Stimulated activated CD8-positive, alpha-beta memory T cell treated with anti-CD3 and anti-CD28 coated beads, Interleukin-15, amount 100 ng/mL, for 24 hours (primary cell): ENCODE data around the gene TJAP1.
"Not testable (repeated sequence)": the region's sequence is repeated elsewhere in the genome, so short reads cannot be mapped to it uniquely, and the experiment has no call there.

Experiments used
- DNase-seq: peaks from one replicate; pipeline ENCODE4 v3.0.0-alpha.2; 2020; ENCODE audit warnings: low read depth

Gene TJAP1

DNA sequence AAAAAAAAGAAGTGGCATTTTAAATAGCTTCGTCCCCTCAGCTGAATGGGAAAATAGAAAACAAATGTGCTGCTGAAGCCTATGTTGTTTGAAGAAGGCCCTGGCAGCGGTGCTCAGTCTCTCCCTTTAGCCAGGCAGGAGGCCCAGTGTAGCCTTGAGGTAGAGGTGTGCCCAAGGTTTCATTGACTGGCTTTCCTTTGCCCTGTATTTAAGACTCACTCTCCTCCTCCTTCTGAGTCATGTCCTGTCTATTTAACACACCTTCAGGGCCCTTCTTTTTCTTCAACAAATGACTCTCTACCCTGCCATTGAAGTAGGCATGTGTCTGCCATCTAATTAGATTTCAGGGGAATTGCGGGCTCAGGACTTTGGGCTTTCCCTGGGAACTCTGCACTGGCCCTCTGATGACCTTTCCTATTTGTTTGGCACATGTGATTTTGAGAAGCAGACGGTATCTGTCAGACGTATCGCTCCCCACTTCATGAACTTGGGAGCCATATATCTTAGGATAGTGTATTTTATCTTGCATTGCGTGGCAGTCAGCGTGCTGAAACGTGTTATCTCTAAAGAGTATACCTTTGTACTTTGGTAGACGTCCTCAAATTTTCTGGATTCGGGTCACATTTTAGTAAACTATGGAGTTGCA is 4.3 kb downstream of the TJAP1 start:
- no peak for DNase-seq

DNA sequence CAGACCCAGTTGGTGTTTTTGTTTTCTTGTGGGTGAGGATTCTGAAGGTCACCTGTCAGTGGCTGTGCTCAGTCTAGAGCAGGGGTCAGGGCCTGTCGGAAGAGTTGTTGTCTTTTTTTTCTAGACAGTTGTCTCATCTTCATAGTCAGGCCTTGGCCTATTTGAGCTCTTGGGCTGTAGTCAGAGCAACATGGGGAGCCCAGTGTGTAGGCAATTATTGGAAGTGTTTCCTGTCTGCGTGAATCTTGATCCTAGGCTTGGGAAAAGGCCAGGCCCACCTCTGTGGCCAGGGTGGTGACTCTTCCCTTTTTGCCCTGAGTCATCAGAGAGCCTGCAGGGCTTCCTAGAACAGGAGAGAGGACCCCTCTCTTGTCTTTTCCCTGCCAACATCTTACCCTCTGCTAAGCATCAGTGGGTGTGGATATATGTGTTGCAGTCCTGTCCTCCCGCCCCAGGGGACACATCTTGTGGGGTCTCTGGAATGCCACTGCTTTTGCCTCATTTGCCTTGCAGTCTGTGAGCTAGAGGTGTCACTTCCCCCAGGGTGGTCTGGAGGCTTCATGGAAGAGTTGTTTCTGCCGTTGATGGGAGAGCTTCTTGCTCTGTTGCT is 11.4 kb downstream of the TJAP1 start:
- no peak for DNase-seq

DNA sequence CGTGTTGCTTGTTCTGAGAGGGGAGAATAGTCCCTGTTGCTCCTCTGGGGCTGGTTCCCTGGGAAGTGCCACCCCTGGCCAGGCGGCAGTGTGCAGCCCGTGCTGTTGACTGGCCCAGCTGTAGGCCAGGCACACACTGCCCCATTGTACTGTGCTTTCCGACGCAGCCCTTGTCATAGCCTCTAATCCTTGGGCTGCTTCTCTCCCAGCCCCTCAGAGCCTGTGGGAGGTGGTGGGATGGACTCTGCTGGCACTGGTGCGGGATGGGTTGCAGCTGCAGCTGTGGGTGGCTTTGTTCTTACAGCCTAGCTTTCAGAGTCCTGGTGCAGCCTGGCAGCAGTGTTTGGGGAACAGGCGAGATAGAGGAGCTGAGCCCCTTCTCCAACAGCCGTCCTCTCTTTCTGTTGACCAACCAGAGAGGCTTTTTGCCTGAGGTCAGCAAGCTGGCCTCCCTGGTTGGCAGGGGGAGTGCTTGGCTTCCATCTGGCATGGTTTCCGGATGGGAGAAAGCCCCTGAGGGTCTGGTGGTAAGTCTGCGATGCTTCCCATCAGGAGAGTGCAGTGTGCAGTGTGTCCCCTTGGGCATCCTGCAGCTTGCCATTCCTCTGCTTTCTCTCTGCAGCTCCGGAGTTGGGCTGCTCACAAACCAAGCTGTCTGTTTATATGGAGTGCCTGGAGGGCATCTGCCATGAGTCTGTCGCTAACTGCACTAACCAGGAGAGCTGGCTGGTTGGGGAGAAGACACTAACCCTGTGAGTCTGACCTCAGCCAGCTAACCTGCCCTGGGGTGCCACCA is 12.1 kb downstream of the TJAP1 start:
- no peak for DNase-seq

DNA sequence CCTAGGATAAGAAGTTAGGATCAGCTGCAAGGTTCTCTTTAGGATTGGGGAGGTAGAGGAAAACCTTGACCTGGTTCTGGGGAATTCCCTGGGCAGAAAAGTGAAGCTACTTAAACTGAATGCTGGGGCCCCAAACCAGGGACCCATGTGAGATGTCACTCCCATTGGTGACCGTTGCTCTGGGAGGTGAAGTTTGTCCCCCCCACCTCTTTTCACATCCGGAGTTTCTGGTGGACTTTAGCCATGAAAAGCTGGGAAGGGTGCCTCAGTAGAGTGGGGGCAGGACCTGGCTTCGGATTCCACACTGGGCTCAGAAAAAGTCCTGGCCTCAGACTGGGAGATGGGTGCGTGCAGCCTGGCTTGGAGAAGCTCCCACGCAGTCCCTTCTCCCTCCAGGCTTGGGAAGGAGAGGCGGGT is 13.2 kb downstream of the TJAP1 start:
- no peak for DNase-seq

DNA sequence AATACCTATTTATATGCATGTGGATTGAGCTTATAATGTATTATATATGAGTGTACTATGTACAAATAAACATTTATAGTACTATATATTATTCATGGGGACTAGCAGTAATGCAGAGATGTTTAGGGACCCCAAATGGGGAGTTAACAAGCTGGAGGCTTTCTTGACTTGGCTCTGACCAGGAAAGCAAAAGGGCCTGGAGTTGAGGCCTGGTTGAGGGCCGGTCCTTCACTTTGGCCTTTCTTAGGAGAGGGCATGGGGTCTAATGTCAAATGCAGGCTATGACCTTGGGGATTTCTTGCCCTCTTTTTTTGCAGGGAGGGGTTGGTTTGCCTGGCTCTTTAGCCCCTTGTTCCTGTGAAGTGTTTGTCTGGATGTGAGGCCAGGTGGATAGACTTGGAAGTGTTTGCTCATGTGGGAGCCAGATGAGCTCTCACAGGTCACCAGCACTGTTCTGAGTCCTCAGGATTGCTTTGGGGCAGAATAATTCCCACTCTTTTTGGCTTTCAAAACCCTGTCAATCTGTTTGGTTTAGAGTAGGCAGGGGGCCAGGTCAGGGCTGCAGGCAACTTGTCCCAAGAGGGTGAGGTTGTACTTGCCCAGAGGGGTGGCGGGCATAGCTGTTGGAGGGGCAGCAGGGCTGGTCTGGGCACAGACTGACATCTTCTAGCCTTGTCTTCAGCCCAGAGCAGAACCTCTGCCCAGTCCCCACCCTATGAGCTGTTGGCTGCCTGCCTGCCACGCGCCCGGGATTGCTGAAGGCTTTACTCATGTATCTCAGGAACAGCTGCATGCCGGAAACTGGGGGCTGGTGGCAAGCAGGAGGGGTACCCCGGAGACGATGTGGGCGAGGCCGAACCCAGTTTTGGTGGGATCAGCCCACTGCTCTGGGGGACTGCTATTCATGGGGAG is 14.6 kb downstream of the TJAP1 start:
- no peak for DNase-seq

DNA sequence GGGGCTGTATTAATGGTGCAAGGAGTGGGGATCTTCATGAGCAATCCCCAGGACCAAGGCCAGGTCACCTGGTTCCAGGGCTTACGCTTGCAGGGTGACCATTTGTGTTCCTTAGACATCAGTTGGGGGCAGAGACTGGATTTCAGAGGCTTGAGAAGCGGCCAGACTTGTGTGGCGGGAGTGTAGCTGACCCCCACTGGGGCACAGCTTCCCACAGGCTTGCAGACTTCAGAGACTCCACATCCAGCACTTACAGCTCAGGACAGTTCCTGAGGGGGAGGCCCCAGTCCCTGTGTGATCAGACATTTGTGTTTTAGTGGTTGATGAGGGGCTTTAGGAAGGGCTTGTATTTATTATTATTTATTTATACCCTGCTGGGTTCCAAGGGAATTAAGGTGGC is 15.3 kb downstream of the TJAP1 start:
- DNase-seq, result no peak

DNA sequence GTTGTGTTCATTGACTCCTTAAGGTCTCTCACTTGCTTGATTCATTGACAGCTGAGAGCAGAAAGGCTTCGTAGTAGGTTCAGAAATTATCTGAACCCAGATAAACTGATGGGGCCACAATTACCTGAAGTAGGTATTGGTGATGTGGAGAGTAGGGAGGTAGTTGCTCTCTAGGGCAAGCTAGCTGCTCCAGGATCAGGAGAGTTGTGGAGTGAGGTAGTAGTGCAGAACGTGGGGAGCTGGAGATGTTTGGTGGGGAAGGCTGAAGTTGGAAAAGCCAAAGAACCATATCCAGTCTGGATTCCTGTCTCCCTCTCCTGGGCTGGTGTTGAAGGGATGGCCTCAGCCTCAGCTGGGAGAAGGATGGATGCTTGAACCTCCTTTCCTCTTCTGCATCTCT is 15.9 kb downstream of the TJAP1 start:
- DNase-seq, result no peak

DNA sequence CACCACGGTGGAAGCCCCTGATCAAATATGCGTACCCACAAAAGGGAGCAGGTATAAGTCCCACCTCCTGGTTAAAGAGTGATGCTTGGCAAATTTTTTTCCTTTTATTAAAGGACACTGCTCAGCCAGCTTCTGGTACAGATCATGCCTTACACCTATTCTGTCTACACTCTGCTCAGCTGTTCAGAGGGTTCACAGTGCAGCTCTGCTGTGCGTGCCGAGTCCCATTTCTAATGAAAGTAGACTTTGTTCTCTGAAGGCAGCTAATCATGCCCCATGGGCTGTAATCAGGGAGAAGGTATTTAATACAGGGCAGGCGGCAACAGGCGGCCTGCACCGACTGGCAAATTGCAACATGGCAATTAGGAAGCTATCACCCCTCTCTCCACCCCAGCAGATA is 16.5 kb downstream of the TJAP1 start:
- no peak for DNase-seq

DNA sequence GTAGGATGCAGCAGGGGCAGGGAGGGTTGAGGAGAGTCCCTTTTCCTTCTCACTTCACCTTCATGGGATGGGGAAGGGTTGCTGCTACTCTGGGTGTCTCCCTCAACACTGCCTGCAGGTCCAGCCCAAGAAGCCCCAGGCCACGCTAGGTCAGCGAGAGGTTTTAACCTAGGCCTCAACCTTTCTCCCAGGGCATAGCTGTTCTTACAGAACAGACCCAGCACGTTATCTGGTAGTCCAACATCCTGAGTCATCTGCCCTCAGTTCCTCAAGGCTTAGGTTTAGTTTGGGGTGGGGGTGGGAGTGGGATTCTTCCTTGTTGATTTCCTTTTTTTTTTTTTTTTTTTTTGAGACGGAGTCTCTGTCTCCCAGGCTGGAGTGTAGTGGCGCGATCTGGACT is 17.0 kb downstream of the TJAP1 start:
- DNase-seq, result no peak

DNA sequence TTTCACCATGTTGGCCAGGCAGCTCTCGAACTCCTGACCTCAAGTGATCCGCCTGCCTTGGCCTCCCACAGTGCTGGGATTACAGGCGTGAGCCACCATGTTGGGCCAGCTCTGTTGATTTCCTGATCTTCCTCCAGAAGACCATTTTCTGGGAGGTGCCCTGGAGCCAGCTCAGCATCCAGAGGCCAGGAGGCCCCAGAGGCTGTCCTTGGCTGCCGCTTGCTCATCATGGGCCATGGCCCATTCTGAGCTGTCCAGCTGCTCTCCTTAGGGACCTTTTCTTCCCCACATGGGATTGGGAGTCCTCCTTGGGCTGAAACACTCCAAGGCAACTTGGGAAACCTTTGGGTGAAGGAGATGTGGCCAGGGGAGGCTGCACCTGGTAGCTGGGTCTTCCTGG is 17.4 kb downstream of the TJAP1 start:
- no peak for DNase-seq

DNA sequence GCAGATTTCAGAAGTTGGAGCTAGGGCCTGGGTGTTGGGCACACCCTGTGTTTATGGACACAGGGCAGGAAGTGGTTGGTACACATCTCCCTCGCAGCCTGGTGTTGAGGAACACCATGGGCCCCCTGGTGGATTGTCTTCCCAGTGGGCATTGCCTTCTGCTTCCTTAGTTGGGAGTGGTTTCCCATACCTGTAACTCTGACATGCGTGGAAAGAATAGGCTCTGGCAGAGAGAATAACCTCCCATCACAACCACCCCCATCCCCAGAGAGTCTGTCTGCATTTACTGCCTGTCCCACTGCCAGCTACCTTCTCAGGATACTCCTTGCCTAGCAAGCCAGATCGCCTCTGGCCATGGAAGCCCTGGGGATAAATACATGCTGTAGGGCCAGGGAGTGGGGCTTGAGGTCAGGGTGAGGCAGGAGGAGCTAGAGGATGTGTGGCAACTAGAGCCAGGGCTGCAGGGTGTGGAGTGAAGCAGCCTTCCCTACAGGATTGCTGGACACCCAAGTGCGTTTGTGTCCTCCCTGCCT is 18.1 kb downstream of the TJAP1 start:
- DNase-seq, result no peak

DNA sequence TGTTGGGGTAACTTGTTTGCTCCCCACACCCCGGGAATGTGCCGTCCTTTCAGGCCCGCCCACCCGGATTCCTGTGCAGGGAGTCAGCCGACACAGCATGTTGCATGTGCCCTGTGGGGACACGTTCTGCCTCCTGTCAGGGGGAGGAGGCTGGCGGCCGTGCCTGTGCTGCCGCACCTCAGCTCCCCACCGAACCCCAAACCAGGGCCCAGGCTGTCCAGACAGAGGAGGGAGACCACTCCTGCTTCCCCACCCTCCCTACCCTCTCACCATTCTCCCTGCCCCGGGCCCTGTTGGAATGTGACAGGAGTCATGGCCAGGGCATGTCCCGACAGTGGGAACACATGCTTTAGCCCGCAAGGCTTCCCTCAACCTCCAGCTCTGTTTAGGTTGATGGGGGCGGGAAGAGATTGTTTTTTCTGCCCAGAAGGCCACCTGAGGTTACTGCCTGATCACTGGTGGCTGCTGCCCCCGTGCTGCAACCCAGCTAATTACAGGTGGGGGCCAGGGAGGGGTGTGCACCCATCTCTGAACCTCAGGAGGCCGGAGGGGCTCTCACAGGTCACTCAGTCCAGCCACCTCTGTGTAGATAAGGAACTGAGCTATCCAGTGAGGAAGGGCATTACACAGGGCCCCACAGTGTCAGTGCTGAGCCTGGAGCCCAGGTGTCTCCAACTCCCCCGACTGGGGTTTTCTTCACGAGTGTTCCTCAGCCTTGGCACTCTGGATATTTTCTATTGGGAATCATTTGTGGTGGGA is 19.2 kb downstream of the TJAP1 start:
- no peak for DNase-seq

DNA sequence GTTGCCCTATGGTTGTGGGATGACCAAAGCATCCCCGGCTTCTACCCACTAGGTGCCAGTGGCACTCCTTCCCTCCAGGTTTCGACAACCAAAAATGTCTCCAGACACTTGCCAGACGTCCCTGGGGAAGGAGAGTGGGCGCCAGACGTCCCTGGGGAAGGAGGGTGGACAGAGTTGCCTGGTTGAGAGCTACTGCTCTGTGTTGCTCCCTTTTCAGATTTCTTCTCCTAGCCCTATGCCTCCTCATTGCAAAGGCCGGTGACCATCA is 19.7 kb downstream of the TJAP1 start:
- no peak for DNase-seq

DNA sequence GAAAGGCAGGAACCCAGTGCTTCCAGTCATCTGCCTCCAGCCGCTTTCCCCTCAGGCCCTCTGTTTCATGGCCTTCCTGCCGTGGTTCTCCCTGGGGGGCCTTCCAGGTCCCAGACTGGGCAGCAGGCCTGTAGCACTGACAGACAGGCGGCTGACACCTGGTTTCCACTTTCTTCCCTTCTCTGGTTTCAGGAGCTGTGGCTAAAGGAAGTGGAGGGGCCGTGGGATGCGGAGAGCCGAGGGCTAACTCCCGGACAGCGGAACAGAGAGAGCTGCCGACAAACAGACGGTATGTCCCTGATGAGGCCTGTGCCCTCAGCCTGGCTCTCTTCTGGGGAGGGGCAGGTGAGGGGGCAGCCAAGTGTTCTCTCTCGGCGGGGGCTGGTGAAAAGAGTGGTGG is 20.3 kb downstream of the TJAP1 start:
- no peak for DNase-seq

DNA sequence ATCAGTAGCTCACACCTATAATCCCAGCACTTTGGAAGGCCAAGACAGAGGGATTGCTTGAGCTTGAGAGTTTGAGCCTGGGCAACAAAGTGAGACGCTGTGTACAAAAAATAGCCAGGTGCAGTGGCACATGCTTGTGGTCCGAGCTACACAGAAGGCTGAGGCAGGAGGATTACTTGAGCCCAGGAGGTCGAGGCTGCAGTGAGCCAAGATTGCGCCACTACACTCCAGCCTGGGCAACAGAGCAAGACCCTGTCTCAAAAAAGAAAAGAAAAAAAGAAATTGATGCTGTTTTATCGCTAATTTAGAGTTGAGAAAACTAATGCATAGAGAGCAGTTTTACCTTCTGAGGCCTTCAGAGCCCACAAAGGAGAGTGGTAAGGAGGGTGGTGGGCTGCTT is 20.9 kb downstream of the TJAP1 start:
- not testable (repeated sequence) for DNase-seq

DNA sequence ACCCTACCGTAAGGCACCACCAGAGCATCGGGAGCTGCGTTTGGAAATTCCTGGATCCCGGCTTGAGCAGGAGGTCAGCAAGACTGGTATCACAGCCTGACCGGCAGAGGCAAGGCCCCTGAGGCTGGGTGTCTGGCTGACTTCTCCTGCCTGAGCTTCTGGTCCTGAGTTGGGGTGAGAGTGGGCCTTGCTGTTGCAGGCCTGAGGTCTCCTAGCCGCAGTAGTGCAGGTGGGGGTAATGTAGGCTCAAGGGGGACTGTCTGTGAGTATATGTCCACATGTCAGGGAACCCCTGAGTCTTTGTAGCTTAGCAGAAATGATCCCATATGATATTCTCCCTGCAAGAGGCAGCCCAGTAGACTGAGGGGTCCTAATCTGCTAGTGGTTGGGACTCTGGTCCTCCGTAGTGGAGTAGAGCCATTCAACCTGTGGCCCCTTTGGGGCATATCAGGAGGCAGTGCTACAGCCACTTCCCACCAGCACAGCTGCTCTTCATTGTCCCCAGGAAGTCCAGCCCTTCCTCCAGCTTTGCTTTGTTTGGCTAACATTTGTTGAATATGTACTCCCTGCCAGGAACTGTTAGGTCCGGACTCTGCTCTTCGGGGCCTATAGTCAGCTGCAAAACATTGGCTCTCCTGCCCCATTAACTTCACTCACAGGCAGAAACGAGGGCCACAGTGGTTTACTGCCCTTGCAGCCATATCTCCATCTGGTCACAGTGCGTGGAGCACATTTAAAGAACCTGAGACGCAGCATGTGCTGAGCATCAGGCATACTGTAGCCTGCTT is 21.9 kb downstream of the TJAP1 start:
- no peak for DNase-seq

DNA sequence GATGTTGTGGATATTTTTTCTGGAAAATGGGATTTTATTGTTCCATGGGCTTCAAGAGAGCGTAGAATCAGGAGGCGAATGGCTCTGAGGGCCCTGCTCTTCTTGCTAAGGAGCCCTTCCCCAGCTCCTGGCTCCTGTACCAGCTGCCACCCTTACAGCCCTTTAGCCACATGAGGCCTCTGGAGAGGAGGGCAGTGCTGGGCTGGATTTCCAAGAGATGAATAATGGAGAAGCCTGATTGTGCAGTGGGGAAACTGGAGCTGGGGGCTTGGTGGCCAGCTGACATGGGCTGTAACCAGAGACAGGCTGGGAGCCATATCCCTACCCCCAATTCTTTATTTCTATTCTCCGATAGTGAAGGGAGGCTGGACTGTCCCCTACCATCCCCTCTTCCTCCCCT is 23.6 kb downstream of the TJAP1 start:
- DNase-seq, result no peak

DNA sequence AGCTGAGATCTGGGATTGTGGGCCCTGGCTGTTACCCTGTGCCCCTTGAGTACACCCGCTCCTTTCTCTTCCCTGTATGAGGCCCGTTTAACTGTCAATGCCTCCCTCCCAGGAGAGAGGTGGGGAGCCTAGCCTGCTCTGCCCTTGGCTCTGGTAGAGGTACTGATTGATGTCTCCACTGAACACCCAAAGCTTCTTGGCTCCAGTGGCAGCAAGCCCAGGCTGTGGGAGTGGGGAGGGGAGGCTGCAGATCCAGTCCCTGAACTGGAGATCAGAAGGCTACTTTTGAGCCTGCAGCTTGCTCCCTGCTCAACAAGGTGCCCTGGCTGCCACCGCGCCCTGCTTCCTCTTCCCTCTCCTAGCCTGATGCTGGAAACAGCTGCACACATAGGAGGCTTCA is 25.3 kb downstream of the TJAP1 start:
- DNase-seq, result no peak

DNA sequence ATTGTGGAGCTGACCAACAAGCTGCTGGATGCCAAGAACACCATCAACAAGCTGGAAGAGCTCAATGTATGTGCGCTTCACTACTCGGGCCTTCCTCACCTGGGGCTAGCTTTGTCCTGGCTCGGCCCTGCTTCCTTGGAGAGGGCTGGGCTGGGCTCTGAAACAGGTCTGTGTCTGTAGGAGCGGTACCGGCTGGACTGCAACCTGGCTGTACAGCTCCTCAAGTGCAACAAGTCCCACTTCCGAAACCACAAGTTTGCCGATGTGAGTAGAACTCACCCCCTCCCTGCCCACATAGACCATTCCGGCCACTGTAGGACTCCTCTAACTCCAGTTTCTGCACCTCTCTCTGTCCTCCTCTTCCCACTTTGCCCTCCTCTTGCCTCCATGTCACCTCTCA is 26.1 kb downstream of the TJAP1 start:
- no peak for DNase-seq

DNA sequence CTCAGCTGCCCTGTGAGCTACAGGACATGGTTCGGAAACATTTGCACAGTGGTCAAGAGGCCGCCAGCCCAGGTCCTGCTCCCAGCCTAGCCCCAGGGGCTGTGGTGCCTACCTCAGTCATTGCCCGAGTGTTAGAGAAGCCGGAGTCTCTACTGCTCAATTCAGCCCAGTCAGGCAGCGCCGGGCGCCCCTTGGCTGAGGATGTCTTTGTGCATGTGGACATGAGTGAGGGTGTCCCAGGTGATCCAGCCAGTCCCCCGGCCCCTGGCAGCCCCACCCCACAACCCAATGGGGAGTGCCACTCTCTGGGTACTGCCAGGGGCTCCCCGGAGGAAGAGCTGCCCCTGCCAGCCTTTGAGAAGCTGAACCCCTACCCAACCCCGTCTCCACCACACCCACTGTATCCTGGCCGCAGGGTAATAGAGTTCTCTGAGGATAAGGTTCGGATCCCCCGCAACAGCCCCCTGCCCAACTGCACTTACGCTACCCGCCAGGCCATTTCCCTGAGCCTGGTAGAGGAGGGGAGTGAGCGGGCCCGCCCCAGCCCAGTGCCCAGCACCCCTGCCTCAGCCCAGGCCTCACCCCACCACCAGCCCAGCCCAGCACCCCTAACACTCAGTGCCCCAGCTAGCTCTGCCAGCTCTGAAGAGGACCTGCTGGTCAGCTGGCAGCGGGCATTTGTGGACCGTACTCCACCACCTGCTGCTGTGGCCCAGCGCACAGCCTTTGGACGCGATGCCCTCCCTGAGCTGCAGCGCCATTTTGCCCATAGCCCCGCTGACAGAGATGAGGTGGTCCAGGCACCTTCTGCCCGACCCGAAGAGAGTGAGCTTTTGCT is 27.6 kb downstream of the TJAP1 start:
- DNase-seq, result no peak
